ENCODE data around the gene RAD51B. TPM values are rescaled to one million over a fixed set of nuclear protein-coding genes. Genes with fewer than 3 reads are reported as not detected.

Gene RAD51B
- total and polyA plus RNA-seq, 9 of the 15 experiments (the other 6 are each of a cell fraction or from before 2014, with no cell fraction given): 8.5 to 17.3 (median 11.3) TPM

DNA sequence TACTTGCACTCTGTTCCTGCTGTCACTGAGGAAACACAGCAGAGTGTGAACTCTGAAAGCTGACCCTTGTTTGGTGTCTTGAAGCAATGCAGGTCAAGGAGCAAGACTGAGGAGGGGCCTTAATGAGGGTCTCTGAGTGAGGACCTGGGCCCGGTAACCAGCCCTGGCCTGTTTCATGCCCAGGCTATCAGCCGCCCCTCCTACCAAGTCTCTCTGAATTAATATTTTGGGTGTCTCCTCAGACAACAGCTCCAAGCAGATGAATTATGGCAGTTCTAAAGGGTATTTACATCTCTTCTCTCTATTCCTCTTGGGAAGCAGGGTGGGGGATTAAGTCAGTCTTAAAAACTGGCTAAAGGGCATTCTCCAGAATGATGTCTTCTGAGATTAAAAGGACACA lies 578.8 kb downstream of the RAD51B start:
- intact Hi-C loops (cut with micrococcal nuclease): no loop called here
- WGBS (ENCODE audit: insufficient coverage, low coverage, missing lambda C conversion rate): 92% methylated on average over 2 of the region's 2 CpGs
- no peak overlapping the region for H3K27ac ChIP-seq (ENCODE audit: extremely low read depth, low read depth, low read length)
- no peak overlapping the region for H3K4me3 ChIP-seq
- no peak for FAIRE-seq
- ChIA-PET POLR2A (no interaction called here), CTCF (ENCODE audit: low intra/inter-chr PET ratio) (interaction anchor here (0.7 kb wide), 1 partner anchor 146 kb away, joined by 3 read pairs; no protein-coding TSS in a partner anchor)
- TF ChIP-seq ELF4 (CRISPR knock-in tag; IDR thresholded peaks at IDR 0.05): no peak
- TF ChIP-seq, protein P1, sequence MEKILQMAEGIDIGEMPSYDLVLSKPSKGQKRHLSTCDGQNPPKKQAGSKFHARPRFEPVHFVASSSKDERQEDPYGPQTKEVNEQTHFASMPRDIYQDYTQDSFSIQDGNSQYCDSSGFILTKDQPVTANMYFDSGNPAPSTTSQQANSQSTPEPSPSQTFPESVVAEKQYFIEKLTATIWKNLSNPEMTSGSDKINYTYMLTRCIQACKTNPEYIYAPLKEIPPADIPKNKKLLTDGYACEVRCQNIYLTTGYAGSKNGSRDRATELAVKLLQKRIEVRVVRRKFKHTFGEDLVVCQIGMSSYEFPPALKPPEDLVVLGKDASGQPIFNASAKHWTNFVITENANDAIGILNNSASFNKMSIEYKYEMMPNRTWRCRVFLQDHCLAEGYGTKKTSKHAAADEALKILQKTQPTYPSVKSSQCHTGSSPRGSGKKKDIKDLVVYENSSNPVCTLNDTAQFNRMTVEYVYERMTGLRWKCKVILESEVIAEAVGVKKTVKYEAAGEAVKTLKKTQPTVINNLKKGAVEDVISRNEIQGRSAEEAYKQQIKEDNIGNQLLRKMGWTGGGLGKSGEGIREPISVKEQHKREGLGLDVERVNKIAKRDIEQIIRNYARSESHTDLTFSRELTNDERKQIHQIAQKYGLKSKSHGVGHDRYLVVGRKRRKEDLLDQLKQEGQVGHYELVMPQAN (IDR thresholded peaks at IDR 0.05; ENCODE audit: borderline replicate concordance): no peak
- TF ChIP-seq, protein P2, sequence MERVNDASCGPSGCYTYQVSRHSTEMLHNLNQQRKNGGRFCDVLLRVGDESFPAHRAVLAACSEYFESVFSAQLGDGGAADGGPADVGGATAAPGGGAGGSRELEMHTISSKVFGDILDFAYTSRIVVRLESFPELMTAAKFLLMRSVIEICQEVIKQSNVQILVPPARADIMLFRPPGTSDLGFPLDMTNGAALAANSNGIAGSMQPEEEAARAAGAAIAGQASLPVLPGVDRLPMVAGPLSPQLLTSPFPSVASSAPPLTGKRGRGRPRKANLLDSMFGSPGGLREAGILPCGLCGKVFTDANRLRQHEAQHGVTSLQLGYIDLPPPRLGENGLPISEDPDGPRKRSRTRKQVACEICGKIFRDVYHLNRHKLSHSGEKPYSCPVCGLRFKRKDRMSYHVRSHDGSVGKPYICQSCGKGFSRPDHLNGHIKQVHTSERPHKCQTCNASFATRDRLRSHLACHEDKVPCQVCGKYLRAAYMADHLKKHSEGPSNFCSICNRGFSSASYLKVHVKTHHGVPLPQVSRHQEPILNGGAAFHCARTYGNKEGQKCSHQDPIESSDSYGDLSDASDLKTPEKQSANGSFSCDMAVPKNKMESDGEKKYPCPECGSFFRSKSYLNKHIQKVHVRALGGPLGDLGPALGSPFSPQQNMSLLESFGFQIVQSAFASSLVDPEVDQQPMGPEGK (CRISPR knock-in tag; IDR thresholded peaks at IDR 0.05; ENCODE audit: borderline replicate concordance): no peak
- no peak for TF ChIP-seq SPI1 (IDR thresholded peaks at IDR 0.05; ENCODE audit: borderline replicate concordance, low read depth, low read length)
- TF ChIP-seq ZFP30 (CRISPR knock-in tag; IDR thresholded peaks at IDR 0.05; ENCODE audit: borderline replicate concordance): no peak
- TF ChIP-seq MEF2D (tag; conservative IDR thresholded peaks at IDR 0.05; ENCODE audit: low read depth): no peak
- no peak for TF ChIP-seq ZNF583 (CRISPR knock-in tag; IDR thresholded peaks at IDR 0.05)
- TF ChIP-seq MYBL2 (IDR thresholded peaks at IDR 0.05; ENCODE audit: low read depth): no peak
- TF ChIP-seq MYBL2 (CRISPR knock-in tag; IDR thresholded peaks at IDR 0.05; ENCODE audit: borderline replicate concordance): no peak
- no peaks in the 10 kb centered on the region for H3K36me3 ChIP-seq (ENCODE audit: control insufficient read depth, insufficient read depth, low read length)
- in situ Hi-C loops (cut with MboI): no loop called here
- H3K9ac ChIP-seq (ENCODE audit: insufficient read depth in 1 of 2, low read depth in 2 of 2, low read length in 2 of 2): no peak overlapping the region
- no peaks in the 10 kb centered on the region for H3K79me2 ChIP-seq (ENCODE audit: control insufficient read depth, insufficient read depth, low read length)
- H2AFZ ChIP-seq (ENCODE audit: low read depth, low read length): no peak overlapping the region
- no peak overlapping the region for H3K4me2 ChIP-seq (ENCODE audit: insufficient read depth, low read length)
- DNase-seq (ENCODE audit: extremely low read depth in 1 of 4, low spot score in 3 of 4): no peak
- no peak for ATAC-seq
- BruUV-seq (replicated peaks): no TSS peak
- no peaks in the 10 kb centered on the region for H4K20me1 ChIP-seq (replicated peaks; ENCODE audit: control insufficient read depth, insufficient read depth, low read length)
- peaks cover 0 to 7% of the 10 kb centered on the region in 2 experiments; a peak in 3 of 5 replicates for H3K4me1 ChIP-seq (replicated peaks in 1 of 2; ENCODE audit: control insufficient read depth in 2 of 2, insufficient read depth in 2 of 2, low read length in 2 of 2)
- H3K9me1 ChIP-seq (ENCODE audit: control insufficient read depth, insufficient read depth, low read length): no peaks in the 10 kb centered on the region
- H3K9me3 ChIP-seq (replicated peaks; ENCODE audit: control insufficient read depth, insufficient read depth, low read depth, low read length): no peaks in the 10 kb centered on the region
- no peaks in the 10 kb centered on the region for H3K27me3 ChIP-seq (ENCODE audit: control insufficient read depth in 2 of 2, insufficient read depth in 2 of 2, low read length in 2 of 2)

Measured in K562 (cell line).